GM18498 (cell line): Measurements from ENCODE around the gene CHST15.
"Not testable (repeated sequence)": the region's sequence is repeated elsewhere in the genome, so short reads cannot be mapped to it uniquely, and the experiment has no call there.

Experiments
- ATAC-seq: cut with Tn5 transposase; IDR thresholded peaks from one replicate; pipeline ENCODE4 v1.9.1; 2021; ENCODE audit warnings: mild to moderate bottlenecking, moderate library complexity; ENCODE audit not compliant: unreplicated experiment

The CHST15 gene

GRCh38 chr10:124099604-124100003 lies 6.2 kb upstream of the CHST15 start:
- ATAC-seq: no peak

- no peak for ATAC-seq
These were observed 5.2 kb upstream of the CHST15 start for GRCh38 chr10:124098575-124098974.

- no peak for ATAC-seq
These were observed 4.5 kb upstream of the CHST15 start for GRCh38 chr10:124097883-124098282.

GRCh38 chr10:124096494-124096893 lies 3.1 kb upstream of the CHST15 start:
- ATAC-seq: no peak

GRCh38 chr10:124095801-124096200 lies 2.4 kb upstream of the CHST15 start:
- not testable (repeated sequence) for ATAC-seq

GRCh38 chr10:124095096-124095495 lies 1.7 kb upstream of the CHST15 start:
- no peak for ATAC-seq

GRCh38 chr10:124094419-124094785 lies 1.0 kb upstream of the CHST15 start:
- ATAC-seq: no peak

GRCh38 chr10:124093774-124094418 lies 498 bp upstream of the CHST15 start:
- ATAC-seq: not testable (repeated sequence)

- ATAC-seq: no peak
These were observed 1.0 kb downstream of the CHST15 start for GRCh38 chr10:124092250-124092859.

GRCh38 chr10:124091646-124092249 lies 1.6 kb downstream of the CHST15 start:
- no peak for ATAC-seq

- ATAC-seq: no peak
These were observed 2.7 kb downstream of the CHST15 start for GRCh38 chr10:124090601-124091209.

- ATAC-seq: no peak
These were observed 3.5 kb downstream of the CHST15 start for GRCh38 chr10:124089859-124090258.

- ATAC-seq: no peak
These were observed 4.5 kb downstream of the CHST15 start for GRCh38 chr10:124088915-124089314.

GRCh38 chr10:124087672-124088634 lies 5.4 kb downstream of the CHST15 start:
- no peak for ATAC-seq

GRCh38 chr10:124086787-124087671 lies 6.4 kb downstream of the CHST15 start:
- no peak for ATAC-seq

GRCh38 chr10:124086097-124086710 lies 7.2 kb downstream of the CHST15 start:
- ATAC-seq: no peak

- ATAC-seq: no peak
These were observed 7.7 kb downstream of the CHST15 start for GRCh38 chr10:124085680-124086079.

- ATAC-seq: no peak
These were observed 8.7 kb downstream of the CHST15 start for GRCh38 chr10:124084708-124085107.

GRCh38 chr10:124083740-124084397 lies 9.5 kb downstream of the CHST15 start:
- no peak for ATAC-seq
